M059J (cell line): Measurements from ENCODE around the gene ZNF304. TPM values are rescaled to one million over a fixed set of nuclear protein-coding genes. Genes with fewer than 3 reads are reported as not detected.
"Not testable (repeated sequence)": the region's sequence is repeated elsewhere in the genome, so short reads cannot be mapped to it uniquely, and the experiment has no call there.

Experiments
- DNase-seq: peaks from one replicate; pipeline ENCODE4 v3.0.0-alpha.2; 2012; ENCODE audit warnings: low read depth
- total RNA-seq: library from RNA; depleted of rRNA; stranded (reverse); fragments of >200 nt; shearing (Covaris generic); gene quantifications from 2 replicates; pipeline ENCODE4 v1.2.3, GENCODE V29; 2014

Gene ZNF304
- total RNA-seq, 1 experiment from 2014 or later: 11.8 TPM

GRCh38 chr19:57362419-57362818 lies 11.3 kb downstream of the ZNF304 start:
- DNase-seq: no peak

- DNase-seq: peak; percentile 99
Measured at GRCh38 chr19:57362997-57363687, 12.1 kb downstream of the ZNF304 start, which contains the start of the genes TRAPPC2B and ZNF547. TSS of gene TRAPPC2B (plus strand) at chr19:57363551. CDS start at chr19:57364834, 1,283 bp downstream. TSS of gene ZNF547 (plus strand) at chr19:57363551. CDS start at chr19:57368556, 5,005 bp downstream.

GRCh38 chr19:57363688-57364181 lies 12.7 kb downstream of the ZNF304 start:
- peak; percentile 25 for DNase-seq

DNA sequence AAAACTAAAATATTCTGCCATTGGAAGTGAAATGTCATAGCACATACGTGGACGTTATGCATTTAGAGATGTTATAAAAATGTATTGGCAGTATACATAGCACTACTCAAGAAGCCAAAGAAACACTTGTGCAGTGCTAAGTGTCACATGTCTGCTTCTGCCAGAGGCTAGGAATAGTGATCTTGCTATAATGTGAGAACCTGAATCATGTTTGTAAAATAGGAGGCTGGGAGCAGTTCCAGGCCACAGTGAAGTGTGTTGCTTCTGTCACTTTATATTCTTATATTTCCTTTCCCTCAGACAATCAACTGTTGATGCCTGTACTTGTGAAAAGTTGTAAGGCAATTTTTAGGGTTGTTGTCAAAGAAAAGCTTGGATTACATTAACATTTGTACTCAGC lies 15.7 kb downstream of the ZNF304 start:
- DNase-seq: no peak

DNA sequence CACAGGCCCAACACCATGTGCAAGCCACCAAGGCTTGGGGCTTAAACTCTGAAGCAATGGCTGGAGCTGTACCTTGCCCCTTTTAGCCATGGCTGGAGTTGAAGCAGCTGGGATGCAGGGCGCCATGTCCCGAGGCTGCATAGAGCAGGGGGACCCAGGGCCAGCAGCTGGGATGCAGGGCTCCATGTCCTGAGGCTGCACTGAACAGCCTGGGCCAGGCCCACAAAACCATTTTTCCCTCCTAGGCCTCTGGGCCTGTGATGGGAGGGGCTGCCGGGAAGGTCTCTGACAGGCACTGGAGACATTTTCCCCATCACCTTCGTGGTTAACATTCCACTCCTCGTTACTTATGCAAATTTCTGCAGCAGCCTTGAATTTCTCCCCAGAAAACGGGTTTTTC lies 23.1 kb downstream of the ZNF304 start:
- DNase-seq: no peak

DNA sequence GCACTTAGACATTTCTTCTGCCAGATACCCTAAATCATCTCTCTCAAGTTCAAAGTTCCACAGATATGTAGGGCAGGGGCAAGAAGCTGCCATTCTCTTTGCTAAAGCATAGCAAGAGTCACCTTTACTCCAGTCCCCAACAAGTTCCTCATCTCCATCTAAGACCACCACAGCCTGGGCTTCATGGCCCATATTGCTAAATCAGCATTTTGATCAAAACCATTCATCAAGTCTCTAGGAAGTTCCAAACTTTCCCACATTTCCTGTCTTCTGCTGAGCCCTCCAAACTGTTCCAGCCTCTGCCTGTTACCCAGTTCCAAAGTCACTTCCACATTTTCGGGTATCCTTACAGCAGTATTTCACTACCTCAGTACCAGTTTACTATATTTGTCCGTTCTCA lies 23.6 kb downstream of the ZNF304 start:
- not testable (repeated sequence) for DNase-seq

DNA sequence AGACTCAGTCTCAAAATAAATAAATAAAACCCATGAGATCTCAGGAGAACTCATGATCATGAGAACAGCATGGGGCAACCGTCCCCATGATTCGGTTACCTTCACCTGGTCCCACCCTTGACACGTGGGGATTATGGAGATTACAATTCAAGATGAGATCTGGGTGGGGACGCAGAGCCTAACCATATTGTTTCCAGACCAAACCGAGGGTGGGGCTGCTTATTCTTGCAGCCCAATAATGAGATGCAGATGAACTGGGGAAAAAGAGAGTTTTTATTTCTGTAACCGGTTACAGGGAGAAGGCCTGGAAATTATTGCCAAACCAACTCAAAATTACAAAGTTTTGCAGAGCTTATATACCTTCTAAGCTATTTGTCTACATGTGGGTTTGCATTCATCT lies 25.1 kb downstream of the ZNF304 start:
- DNase-seq: no peak

DNA sequence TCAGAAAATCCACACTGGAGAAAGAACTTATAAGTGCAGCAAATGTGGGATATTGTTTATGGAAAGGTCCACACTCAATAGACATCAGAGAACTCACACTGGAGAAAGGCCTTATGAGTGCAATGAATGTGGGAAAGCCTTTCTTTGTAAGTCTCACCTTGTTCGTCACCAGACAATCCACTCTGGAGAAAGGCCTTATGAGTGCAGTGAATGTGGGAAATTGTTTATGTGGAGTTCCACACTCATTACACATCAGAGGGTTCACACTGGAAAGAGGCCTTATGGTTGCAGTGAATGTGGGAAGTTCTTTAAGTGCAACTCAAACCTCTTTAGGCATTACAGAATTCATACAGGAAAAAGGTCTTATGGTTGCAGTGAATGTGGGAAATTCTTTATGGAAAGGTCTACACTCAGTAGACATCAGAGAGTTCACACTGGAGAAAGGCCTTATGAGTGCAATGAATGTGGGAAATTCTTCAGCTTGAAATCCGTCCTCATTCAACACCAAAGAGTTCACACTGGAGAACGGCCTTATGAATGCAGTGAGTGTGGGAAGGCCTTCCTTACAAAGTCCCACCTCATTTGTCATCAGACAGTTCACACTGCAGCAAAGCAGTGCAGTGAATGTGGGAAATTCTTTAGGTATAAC lies 26.6 kb downstream of the ZNF304 start:
- DNase-seq: no peak

- DNase-seq: no peak
Measured at GRCh38 chr19:57380923-57381322, 29.9 kb downstream of the ZNF304 start.

- no peak for DNase-seq
Measured at GRCh38 chr19:57382806-57383488, 31.9 kb downstream of the ZNF304 start.

- no peak for DNase-seq
Measured at GRCh38 chr19:57389194-57389729, 38.2 kb downstream of the ZNF304 start.

DNA sequence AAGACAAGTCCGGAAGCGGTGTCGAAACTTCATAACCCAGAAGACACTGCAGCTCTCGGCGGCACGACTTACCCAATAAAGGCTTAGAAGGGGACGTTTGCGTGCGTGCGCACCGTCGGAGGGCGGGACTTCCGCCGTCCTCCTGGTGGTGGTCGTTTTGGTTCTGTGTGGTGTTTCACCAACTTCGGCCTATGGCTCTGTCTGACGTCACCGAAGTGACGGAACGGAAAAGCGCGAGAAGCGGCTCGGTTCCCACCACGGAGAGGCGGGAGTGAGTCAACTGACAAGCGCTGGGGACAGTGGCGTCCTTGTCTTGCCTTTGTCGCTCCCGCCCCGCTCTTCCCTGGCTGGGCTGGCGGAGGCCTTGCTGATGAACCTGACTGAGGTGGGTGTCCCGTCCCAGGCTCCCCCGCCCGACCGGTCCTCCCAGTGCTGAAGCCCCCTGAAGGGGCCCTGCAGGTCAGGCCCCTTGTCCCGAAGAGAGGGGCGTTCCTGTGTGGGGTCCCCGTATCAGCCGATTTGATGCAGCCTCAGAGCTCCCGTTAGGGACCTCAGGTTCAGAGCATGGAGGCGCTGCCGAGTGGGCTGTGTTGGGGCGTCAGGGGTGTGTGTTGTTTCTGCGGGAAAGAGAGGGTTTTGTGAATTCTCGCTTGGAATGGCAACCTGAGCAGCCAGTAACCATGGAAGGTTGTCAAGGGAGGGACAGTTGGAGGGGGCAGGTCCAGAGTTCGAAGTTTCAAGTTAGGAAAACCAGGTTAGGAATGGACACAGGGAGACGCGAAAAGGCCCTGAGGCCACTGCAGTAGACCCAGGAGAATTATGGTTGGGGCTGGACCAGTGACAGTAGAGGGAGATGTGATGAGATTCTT lies 38.9 kb downstream of the ZNF304 start, which contains the start of gene ZNF548:
Gene ZNF548, plus strand, starts transcription at position 125 of the 869 bp plus-strand sequence. Its CDS starts 246 bp downstream, at position 371.
- peak; percentile 99 for DNase-seq

- no peak for DNase-seq
Measured at GRCh38 chr19:57395710-57396109, 44.6 kb downstream of the ZNF304 start.

DNA sequence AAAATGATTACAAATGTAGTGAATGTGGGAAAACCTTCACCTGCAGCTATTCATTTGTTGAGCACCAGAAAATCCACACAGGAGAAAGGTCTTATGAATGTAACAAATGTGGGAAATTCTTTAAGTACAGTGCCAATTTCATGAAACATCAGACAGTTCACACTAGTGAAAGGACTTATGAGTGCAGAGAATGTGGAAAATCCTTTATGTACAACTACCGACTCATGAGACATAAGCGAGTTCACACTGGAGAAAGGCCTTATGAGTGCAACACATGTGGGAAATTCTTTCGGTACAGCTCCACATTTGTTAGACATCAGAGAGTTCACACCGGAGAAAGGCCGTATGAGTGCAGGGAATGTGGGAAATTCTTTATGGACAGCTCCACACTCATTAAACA lies 47.8 kb downstream of the ZNF304 start:
- no peak for DNase-seq

GRCh38 chr19:57403737-57404563 lies 52.9 kb downstream of the ZNF304 start:
- no peak for DNase-seq

DNA sequence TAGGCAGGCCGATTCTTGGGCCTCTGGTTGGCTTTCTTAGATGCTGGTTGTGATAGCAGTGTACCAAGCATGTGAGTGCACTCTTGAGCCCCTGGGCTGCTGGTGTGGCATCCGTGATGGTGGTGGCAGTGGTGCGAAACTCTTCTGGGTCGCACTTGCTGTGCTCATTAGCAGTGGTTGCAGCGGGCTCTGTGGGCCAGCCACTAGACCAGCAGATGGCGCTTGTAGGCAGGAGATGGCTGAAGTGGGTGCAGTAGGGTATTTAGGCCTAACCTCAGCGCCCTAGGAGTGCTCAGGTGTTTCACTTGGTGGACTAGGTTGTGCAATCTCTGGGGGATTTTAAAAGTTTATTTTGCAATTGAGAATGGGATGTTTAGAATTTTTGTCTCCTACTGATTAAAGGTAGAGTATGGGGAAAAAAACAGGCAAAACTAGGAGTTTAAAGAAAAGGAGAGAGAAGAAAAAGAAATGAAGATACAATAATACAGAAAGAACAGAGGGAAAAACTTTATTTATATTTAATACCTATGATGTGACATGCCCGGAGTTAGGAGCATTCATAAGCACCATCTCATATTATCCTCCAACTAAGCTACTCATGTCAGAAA lies 55.5 kb downstream of the ZNF304 start:
- DNase-seq: peak; percentile 35
